K562 (cell line): ENCODE measurements around the gene KAT2B.

Experiments used
- CREB1 ChIP-seq, 2 experiments: sonication (generic) in 1 of 2; formaldehyde crosslinking in 1 of 2; IDR thresholded peaks; 2 replicates each; pipeline versions ENCODE4 v1.6.1 to v1.8.0; 2012 to 2022; ENCODE audit warnings: inconsistent platforms in 1 of 2, mild to moderate bottlenecking in 1 of 2, missing genetic modification reagents in 1 of 2, moderate library complexity in 1 of 2
- CTCF ChIP-seq, 3 experiments: IDR thresholded peaks in 2 of 3; conservative IDR thresholded peaks in 1 of 3; 2 replicates each; pipeline ENCODE4 v1.5.1; 2011 to 2012; ENCODE audit warnings: low read length in 3 of 3, mild to moderate bottlenecking in 3 of 3, control low read depth in 2 of 3, improper control_type of control experiment in 1 of 3, inconsistent platforms in 1 of 3, low read depth in 1 of 3, mixed read lengths in 1 of 3, moderate library complexity in 1 of 3; ENCODE audit not compliant: insufficient read depth in 2 of 3
- E2F5 ChIP-seq: sonication (generic); formaldehyde crosslinking; IDR thresholded peaks from 2 replicates; pipeline ENCODE4 v1.8.0; 2022; ENCODE audit warnings: mild to moderate bottlenecking, missing genetic modification reagents
- RCOR1 ChIP-seq, 2 experiments: IDR thresholded peaks; 2 replicates each; pipeline ENCODE4 v1.6.1; 2012; ENCODE audit warnings: low read depth in 2 of 2, low read length in 2 of 2, borderline replicate concordance in 1 of 2, improper control_type of control experiment in 1 of 2
- SIN3A ChIP-seq, 2 experiments: fragments of 150-350 bp in 1 of 2; IDR thresholded peaks; 2 replicates each; pipeline ENCODE4 v1.6.1; 2011 to 2016; ENCODE audit warnings: borderline replicate concordance in 2 of 2, low read depth in 2 of 2, low read length in 2 of 2, mild to moderate bottlenecking in 2 of 2, moderate library complexity in 2 of 2; ENCODE audit not compliant: control insufficient read depth in 1 of 2
- ZNF253 ChIP-seq: fragments of 250-450 bp; sonication (Bioruptor Pico); conservative IDR thresholded peaks from 2 replicates; pipeline ENCODE4 v1.6.1; 2021; ENCODE audit warnings: mild to moderate bottlenecking
- ZNF695 ChIP-seq: fragments of 450-650 bp; formaldehyde crosslinking; IDR thresholded peaks from 2 replicates; pipeline ENCODE4 v1.4.0; 2020; ENCODE audit warnings: mild to moderate bottlenecking, moderate library complexity

GRCh38 chr3:20147361-20147760, 107.1 kb downstream of the KAT2B start:
- TF ChIP-seq CREB1 (IDR thresholded peaks at IDR 0.05) = no peak
- no peak for TF ChIP-seq CREB1 (CRISPR knock-in tag; IDR thresholded peaks at IDR 0.05)
- TF ChIP-seq RCOR1 (IDR thresholded peaks at IDR 0.05; ENCODE audit: borderline replicate concordance in 1 of 2, low read depth in 2 of 2, low read length in 2 of 2) = no peak
- no peak for TF ChIP-seq E2F5 (CRISPR knock-in tag)
- no peak for TF ChIP-seq ZNF253
- TF ChIP-seq SIN3A (IDR thresholded peaks at IDR 0.05; ENCODE audit: borderline replicate concordance in 2 of 2, control insufficient read depth in 1 of 2, low read depth in 2 of 2, low read length in 2 of 2) = no peak
- TF ChIP-seq CTCF (IDR thresholded peaks at IDR 0.05 in 2 of 3, conservative IDR thresholded peaks at IDR 0.05 in 1 of 3; ENCODE audit: insufficient read depth in 2 of 3, low read depth in 1 of 3, low read length in 3 of 3) = no peak
- no peak for TF ChIP-seq ZNF695 (CRISPR knock-in tag)
